Breast epithelium (tissue), 3 donors: Measurements from ENCODE around the gene GALNT2.

Experiments
- POLR2A ChIP-seq: fragments of 450-650 bp; IDR thresholded peaks from one replicate; pipeline ENCODE4 v1.6.1; 2016; ENCODE audit warnings: antibody characterized with exemption, mild to moderate bottlenecking, moderate library complexity
- POLR2AphosphoS5 ChIP-seq, 3 donors: sonication (generic); formaldehyde crosslinking; IDR thresholded peaks; one replicate each; pipeline ENCODE4 v1.6.1; 2017; ENCODE audit warnings: antibody characterized with exemption in 3 of 3
- TF ChIP-seq, protein P1 (sequence below), 3 donors: fragments of 450-650 bp; IDR thresholded peaks; one replicate each; pipeline ENCODE4 v1.5.1; 2016 to 2017; ENCODE audit warnings: antibody characterized with exemption in 3 of 3, mild to moderate bottlenecking in 3 of 3, moderate library complexity in 3 of 3

- TF ChIP-seq, protein P1, sequence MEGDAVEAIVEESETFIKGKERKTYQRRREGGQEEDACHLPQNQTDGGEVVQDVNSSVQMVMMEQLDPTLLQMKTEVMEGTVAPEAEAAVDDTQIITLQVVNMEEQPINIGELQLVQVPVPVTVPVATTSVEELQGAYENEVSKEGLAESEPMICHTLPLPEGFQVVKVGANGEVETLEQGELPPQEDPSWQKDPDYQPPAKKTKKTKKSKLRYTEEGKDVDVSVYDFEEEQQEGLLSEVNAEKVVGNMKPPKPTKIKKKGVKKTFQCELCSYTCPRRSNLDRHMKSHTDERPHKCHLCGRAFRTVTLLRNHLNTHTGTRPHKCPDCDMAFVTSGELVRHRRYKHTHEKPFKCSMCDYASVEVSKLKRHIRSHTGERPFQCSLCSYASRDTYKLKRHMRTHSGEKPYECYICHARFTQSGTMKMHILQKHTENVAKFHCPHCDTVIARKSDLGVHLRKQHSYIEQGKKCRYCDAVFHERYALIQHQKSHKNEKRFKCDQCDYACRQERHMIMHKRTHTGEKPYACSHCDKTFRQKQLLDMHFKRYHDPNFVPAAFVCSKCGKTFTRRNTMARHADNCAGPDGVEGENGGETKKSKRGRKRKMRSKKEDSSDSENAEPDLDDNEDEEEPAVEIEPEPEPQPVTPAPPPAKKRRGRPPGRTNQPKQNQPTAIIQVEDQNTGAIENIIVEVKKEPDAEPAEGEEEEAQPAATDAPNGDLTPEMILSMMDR (IDR thresholded peaks at IDR 0.05), result no peak
- TF ChIP-seq POLR2AphosphoS5 (IDR thresholded peaks at IDR 0.05), result no peak
- TF ChIP-seq POLR2A, result no peak
These were observed 236.0 kb downstream of the GALNT2 start for GRCh38 chr1:230303069-230303468.
